HepG2 (cell line): ENCODE data around the gene NFRKB. TPM values are rescaled to one million over a fixed set of nuclear protein-coding genes. Genes with fewer than 3 reads are reported as not detected.

Experiments
- CBX1 ChIP-seq: IDR thresholded peaks from one replicate; pipeline ENCODE4 v1.6.1; 2016; ENCODE audit warnings: antibody characterized with exemption, low read depth
- ERF ChIP-seq: IDR thresholded peaks from 2 replicates; pipeline ENCODE4 v1.6.1; 2018; ENCODE audit warnings: missing biosample characterization, missing genetic modification reagents
- FOXC1 ChIP-seq: sonication (generic); formaldehyde crosslinking; IDR thresholded peaks from 2 replicates; pipeline ENCODE4 v1.8.0; 2022; ENCODE audit warnings: mild to moderate bottlenecking, missing genetic modification reagents, borderline replicate concordance
- GTF3A ChIP-seq: sonication (generic); formaldehyde crosslinking; conservative IDR thresholded peaks from 2 replicates; pipeline ENCODE4 v1.4.0; 2020; ENCODE audit warnings: mild to moderate bottlenecking, missing genetic modification reagents
- JUND ChIP-seq: sonication (generic); formaldehyde crosslinking; IDR thresholded peaks from 2 replicates; pipeline ENCODE4 v1.8.0; 2022; ENCODE audit warnings: mild to moderate bottlenecking, missing genetic modification reagents
- KMT2A ChIP-seq: sonication (generic); formaldehyde crosslinking; IDR thresholded peaks from 2 replicates; pipeline ENCODE4 v1.4.0; 2020; ENCODE audit warnings: missing genetic modification reagents
- LCORL ChIP-seq, 2 experiments: fragments of 450-650 bp in 1 of 2; sonication (generic) in 1 of 2; formaldehyde crosslinking in 1 of 2; IDR thresholded peaks; 2 replicates each; pipeline versions ENCODE4 v1.5.0 to v1.6.1; 2017 to 2020; ENCODE audit warnings: antibody characterized with exemption in 1 of 2, missing genetic modification reagents in 1 of 2
- NCOA2 ChIP-seq: sonication (generic); formaldehyde crosslinking; IDR thresholded peaks from 2 replicates; pipeline ENCODE4 v1.8.0; 2022; ENCODE audit warnings: inconsistent platforms
- POLR2A ChIP-seq, 2 experiments: IDR thresholded peaks; 2 replicates each; pipeline ENCODE4 v1.6.1; 2011; ENCODE audit warnings: low read depth in 2 of 2, low read length in 2 of 2, mild to moderate bottlenecking in 1 of 2, moderate library complexity in 1 of 2; ENCODE audit not compliant: insufficient read depth in 1 of 2
- SNAPC5 ChIP-seq: sonication (generic); formaldehyde crosslinking; IDR thresholded peaks from 2 replicates; pipeline ENCODE4 v1.8.1; 2023; ENCODE audit warnings: mild to moderate bottlenecking, missing genetic modification reagents, borderline replicate concordance
- TEAD3 ChIP-seq: optimal IDR thresholded peaks from 2 replicates; pipeline ENCODE3; 2016; ENCODE audit warnings: borderline replicate concordance
- ZEB1 ChIP-seq: IDR thresholded peaks from 2 replicates; pipeline ENCODE4 v1.6.1; 2012; ENCODE audit warnings: mild to moderate bottlenecking, low read depth, inconsistent platforms; ENCODE audit not compliant: insufficient replicate concordance
- ZFP62 ChIP-seq: sonication (generic); formaldehyde crosslinking; IDR thresholded peaks from 2 replicates; pipeline ENCODE4 v1.4.0; 2020; ENCODE audit warnings: missing genetic modification reagents
- ZNF451 ChIP-seq: sonication (generic); formaldehyde crosslinking; IDR thresholded peaks from 2 replicates; pipeline ENCODE4 v1.5.0; 2020; ENCODE audit warnings: mild to moderate bottlenecking, missing genetic modification reagents
- ZNF629 ChIP-seq: sonication (generic); formaldehyde crosslinking; conservative IDR thresholded peaks from 2 replicates; pipeline ENCODE4 v1.5.0; 2020; ENCODE audit warnings: missing genetic modification reagents
- ZNF776 ChIP-seq: sonication (generic); formaldehyde crosslinking; IDR thresholded peaks from 2 replicates; pipeline ENCODE4 v1.4.0; 2020; ENCODE audit warnings: mild to moderate bottlenecking, missing genetic modification reagents
- ZSCAN12 ChIP-seq: sonication (generic); formaldehyde crosslinking; IDR thresholded peaks from 2 replicates; pipeline ENCODE4 v1.9.0; 2021; ENCODE audit warnings: mild to moderate bottlenecking, missing genetic modification reagents
- ZSCAN30 ChIP-seq: sonication (generic); formaldehyde crosslinking; IDR thresholded peaks from 2 replicates; pipeline ENCODE4 v1.5.0; 2020; ENCODE audit warnings: mild to moderate bottlenecking, missing genetic modification reagents
- polyA plus RNA-seq, 8 experiments: library from polyadenylated mRNA; depleted of rRNA in 3 of 8; stranded (reverse) in 7 of 8; unstranded in 1 of 8; fragments of >200 nt; fragmentation: Illumina TruSeq in 4 of 8; extraction: Trizol in 4 of 8; gene quantifications; 2 replicates each; pipeline versions ENCODE4 v1.2.1 to v1.2.3, GENCODE V29; 2011 to 2016; ENCODE audit warnings: low read depth in 4 of 8, missing spikeins in 1 of 8, mixed read lengths in 1 of 8; ENCODE audit not compliant: insufficient read depth in 1 of 8
- total RNA-seq, 5 experiments: library from RNA; depleted of rRNA; stranded (reverse); fragments of >200 nt; fragmentation: Illumina TruSeq; extraction: Trizol; gene quantifications; 2 replicates each; pipeline ENCODE4 v1.2.3, GENCODE V29; 2016; ENCODE audit warnings: low read depth in 1 of 5
- TF ChIP-seq, protein P1 (sequence below): IDR thresholded peaks from 2 replicates; pipeline ENCODE4 v1.4.0; 2020; ENCODE audit warnings: mild to moderate bottlenecking, missing genetic modification reagents
- TF ChIP-seq, protein P2 (sequence below): sonication (generic); formaldehyde crosslinking; IDR thresholded peaks from 2 replicates; pipeline ENCODE4 v1.4.0; 2020; ENCODE audit warnings: missing genetic modification reagents
- TF ChIP-seq, protein P3 (sequence below): sonication (generic); formaldehyde crosslinking; IDR thresholded peaks from 2 replicates; pipeline ENCODE4 v1.4.0; 2020; ENCODE audit warnings: missing genetic modification reagents, mild to moderate bottlenecking, borderline replicate concordance

NFRKB gene
- total and polyA plus RNA-seq, 2 of the 13 experiments (the other 11 are each of a cell fraction or from before 2014, with no cell fraction given), result 22.9 to 23.7 TPM

DNA sequence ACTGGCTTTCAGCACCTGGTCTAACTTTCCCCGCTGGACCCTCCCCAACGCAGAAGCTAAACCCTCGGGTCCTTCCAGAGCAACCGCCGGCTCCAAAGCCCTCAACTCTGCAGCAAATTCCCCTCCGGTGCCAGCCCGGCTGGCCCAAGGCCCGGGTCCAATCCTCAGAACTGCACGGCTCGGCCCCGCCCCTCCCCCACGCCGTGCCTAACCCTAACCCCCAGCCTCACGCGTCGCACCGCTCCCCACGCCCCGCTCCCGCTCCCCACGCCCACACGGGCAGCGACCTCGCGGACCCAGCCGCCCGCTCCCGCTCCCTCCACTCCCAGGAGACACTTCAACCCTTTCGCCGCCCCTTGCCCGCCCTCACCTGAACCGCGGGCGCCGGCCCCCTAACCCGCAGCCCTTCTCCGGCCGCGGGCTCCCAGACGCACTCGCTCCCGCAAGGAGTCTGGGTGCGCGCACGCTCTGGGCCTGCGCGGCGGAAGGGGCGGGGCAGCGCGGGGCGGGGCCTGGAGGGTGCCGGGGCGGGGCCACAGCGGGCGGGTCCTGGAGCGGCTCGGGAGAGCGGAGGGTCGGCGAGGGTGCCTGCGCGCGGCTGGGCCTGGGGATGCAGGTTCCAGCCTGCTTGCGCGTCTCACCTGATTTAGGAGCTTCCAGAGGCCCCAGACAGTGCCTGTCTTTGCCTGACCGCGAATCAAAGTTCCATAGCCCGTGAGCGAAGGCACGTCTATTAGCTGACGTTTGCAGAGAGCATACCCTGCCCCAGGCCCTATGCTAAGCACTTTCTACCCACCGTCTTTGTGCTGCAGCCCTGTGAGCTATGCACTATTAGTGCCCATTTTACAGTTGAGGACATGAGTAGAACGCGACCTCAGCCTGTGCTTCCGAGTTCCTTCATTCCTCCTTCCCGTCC, at the start of gene NFRKB (continued):
- TF ChIP-seq, protein P1, sequence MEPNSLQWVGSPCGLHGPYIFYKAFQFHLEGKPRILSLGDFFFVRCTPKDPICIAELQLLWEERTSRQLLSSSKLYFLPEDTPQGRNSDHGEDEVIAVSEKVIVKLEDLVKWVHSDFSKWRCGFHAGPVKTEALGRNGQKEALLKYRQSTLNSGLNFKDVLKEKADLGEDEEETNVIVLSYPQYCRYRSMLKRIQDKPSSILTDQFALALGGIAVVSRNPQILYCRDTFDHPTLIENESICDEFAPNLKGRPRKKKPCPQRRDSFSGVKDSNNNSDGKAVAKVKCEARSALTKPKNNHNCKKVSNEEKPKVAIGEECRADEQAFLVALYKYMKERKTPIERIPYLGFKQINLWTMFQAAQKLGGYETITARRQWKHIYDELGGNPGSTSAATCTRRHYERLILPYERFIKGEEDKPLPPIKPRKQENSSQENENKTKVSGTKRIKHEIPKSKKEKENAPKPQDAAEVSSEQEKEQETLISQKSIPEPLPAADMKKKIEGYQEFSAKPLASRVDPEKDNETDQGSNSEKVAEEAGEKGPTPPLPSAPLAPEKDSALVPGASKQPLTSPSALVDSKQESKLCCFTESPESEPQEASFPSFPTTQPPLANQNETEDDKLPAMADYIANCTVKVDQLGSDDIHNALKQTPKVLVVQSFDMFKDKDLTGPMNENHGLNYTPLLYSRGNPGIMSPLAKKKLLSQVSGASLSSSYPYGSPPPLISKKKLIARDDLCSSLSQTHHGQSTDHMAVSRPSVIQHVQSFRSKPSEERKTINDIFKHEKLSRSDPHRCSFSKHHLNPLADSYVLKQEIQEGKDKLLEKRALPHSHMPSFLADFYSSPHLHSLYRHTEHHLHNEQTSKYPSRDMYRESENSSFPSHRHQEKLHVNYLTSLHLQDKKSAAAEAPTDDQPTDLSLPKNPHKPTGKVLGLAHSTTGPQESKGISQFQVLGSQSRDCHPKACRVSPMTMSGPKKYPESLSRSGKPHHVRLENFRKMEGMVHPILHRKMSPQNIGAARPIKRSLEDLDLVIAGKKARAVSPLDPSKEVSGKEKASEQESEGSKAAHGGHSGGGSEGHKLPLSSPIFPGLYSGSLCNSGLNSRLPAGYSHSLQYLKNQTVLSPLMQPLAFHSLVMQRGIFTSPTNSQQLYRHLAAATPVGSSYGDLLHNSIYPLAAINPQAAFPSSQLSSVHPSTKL, result no peak
- TF ChIP-seq ZSCAN12 (CRISPR knock-in tag) (no peak), CBX1 (no peak), ERF (CRISPR knock-in tag) (peak; percentile 45), FOXC1 (CRISPR knock-in tag) (no peak), TEAD3 (CRISPR knock-in tag) (peak; percentile 14), GTF3A (0 out of 2 replicates have a peak, but pooled peaks have one; percentile 31), ZEB1 (no peak), ZNF451 (CRISPR knock-in tag) (0 out of 2 replicates have a peak, but pooled peaks have one; percentile 53), SNAPC5 (CRISPR knock-in tag) (no peak), NCOA2 (CRISPR knock-in tag) (no peak), LCORL (IDR thresholded peaks at IDR 0.05) (no peak), LCORL (CRISPR knock-in tag; IDR thresholded peaks at IDR 0.05) (no peak; the same call in 1 of the 2 replicates), JUND (CRISPR knock-in tag) (no peak), ZSCAN30 (peak; percentile 76), ZFP62 (CRISPR knock-in tag) (no peak), ZNF629 (CRISPR knock-in tag) (peak; percentile 79), POLR2A (IDR thresholded peaks at IDR 0.05; ENCODE audit: insufficient read depth in 1 of 2, low read depth in 2 of 2, low read length in 2 of 2) (peak; percentile 72 to 93; a peak in 3 of 4 replicates), ZNF776 (CRISPR knock-in tag) (no peak; the same call in 1 of the 2 replicates), KMT2A (CRISPR knock-in tag) (peak; percentile 39; the same call in 1 of the 2 replicates)
- TF ChIP-seq, protein P2, sequence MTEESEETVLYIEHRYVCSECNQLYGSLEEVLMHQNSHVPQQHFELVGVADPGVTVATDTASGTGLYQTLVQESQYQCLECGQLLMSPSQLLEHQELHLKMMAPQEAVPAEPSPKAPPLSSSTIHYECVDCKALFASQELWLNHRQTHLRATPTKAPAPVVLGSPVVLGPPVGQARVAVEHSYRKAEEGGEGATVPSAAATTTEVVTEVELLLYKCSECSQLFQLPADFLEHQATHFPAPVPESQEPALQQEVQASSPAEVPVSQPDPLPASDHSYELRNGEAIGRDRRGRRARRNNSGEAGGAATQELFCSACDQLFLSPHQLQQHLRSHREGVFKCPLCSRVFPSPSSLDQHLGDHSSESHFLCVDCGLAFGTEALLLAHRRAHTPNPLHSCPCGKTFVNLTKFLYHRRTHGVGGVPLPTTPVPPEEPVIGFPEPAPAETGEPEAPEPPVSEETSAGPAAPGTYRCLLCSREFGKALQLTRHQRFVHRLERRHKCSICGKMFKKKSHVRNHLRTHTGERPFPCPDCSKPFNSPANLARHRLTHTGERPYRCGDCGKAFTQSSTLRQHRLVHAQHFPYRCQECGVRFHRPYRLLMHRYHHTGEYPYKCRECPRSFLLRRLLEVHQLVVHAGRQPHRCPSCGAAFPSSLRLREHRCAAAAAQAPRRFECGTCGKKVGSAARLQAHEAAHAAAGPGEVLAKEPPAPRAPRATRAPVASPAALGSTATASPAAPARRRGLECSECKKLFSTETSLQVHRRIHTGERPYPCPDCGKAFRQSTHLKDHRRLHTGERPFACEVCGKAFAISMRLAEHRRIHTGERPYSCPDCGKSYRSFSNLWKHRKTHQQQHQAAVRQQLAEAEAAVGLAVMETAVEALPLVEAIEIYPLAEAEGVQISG (CRISPR knock-in tag), result peak; percentile 64
- TF ChIP-seq, protein P3, sequence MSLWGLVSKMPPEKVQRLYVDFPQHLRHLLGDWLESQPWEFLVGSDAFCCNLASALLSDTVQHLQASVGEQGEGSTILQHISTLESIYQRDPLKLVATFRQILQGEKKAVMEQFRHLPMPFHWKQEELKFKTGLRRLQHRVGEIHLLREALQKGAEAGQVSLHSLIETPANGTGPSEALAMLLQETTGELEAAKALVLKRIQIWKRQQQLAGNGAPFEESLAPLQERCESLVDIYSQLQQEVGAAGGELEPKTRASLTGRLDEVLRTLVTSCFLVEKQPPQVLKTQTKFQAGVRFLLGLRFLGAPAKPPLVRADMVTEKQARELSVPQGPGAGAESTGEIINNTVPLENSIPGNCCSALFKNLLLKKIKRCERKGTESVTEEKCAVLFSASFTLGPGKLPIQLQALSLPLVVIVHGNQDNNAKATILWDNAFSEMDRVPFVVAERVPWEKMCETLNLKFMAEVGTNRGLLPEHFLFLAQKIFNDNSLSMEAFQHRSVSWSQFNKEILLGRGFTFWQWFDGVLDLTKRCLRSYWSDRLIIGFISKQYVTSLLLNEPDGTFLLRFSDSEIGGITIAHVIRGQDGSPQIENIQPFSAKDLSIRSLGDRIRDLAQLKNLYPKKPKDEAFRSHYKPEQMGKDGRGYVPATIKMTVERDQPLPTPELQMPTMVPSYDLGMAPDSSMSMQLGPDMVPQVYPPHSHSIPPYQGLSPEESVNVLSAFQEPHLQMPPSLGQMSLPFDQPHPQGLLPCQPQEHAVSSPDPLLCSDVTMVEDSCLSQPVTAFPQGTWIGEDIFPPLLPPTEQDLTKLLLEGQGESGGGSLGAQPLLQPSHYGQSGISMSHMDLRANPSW (CRISPR knock-in tag), result no peak
